AG10803 (cell line): Measurements from ENCODE around the gene SH3RF1.

Source experiments
- DNase-seq: peaks from one replicate; pipeline ENCODE4 v3.0.0; 2010; ENCODE audit warnings: low read depth
- H3K4me3 ChIP-seq: 2 replicates; pipeline ENCODE4 v1.5.1; 2011; ENCODE audit warnings: mild to moderate bottlenecking, low read length, control low read depth
- CTCF ChIP-seq: conservative IDR thresholded peaks from 2 replicates; pipeline ENCODE4 v1.5.1; 2011; ENCODE audit warnings: mild to moderate bottlenecking, low read length, control low read depth, inconsistent platforms

Gene SH3RF1

GRCh38 chr4:169270810-169271691, at the start of gene SH3RF1:
Gene SH3RF1, minus strand, starts transcription at chr4:169270956. Its CDS starts 1,744 bp downstream, at chr4:169269212.
- TF ChIP-seq CTCF: no peak
- peak within 1 kb of the TSS; percentile 86 for H3K4me3 ChIP-seq
- peak; percentile 94 for DNase-seq

GRCh38 chr4:169315530-169316343, 45.0 kb upstream of the SH3RF1 start:
- H3K4me3 ChIP-seq: no peak overlapping the region
- no peak for TF ChIP-seq CTCF
- peak; percentile 35 for DNase-seq

DNA sequence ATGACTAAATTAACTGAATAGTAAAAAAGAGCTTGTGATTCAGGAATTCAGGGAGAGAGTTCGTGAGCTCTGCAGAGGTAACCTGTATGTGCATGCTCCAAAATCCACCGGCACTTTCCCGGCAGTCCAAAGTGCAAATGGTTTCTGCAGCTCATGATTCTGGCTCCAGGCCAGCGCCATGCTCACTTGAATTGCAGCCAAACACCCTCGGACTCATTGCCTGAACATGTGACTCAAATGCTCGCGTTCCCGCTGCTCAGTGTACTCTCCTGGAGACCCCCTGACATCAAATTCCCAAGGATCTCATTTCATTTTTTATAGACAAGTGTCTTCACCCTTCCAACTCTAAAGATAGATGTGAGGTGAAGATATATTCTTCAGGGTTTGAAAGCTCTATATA, 44.1 kb upstream of the SH3RF1 start:
- no peak overlapping the region for H3K4me3 ChIP-seq
- TF ChIP-seq CTCF: no peak
- peak; percentile 25 for DNase-seq

DNA sequence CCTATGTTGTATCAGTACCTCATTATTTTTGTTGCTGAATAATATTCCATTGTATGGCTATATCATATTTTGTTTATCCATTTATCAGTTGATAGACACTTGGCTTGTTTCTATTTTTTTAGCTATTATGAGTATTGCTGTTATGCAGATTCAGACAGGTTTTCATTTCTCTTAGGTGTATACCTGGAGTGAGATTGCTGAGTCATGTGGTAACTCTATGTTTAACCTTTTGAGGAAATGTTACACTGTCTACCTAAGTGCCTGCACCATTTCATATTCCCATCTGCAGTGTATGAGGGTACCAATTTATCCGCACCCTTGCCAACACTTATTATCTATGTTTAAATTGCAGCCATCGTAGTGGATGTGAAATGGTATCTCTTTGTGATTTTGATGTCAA, 43.0 kb upstream of the SH3RF1 start:
- H3K4me3 ChIP-seq: no peak overlapping the region
- DNase-seq: no peak
- no peak for TF ChIP-seq CTCF

DNA sequence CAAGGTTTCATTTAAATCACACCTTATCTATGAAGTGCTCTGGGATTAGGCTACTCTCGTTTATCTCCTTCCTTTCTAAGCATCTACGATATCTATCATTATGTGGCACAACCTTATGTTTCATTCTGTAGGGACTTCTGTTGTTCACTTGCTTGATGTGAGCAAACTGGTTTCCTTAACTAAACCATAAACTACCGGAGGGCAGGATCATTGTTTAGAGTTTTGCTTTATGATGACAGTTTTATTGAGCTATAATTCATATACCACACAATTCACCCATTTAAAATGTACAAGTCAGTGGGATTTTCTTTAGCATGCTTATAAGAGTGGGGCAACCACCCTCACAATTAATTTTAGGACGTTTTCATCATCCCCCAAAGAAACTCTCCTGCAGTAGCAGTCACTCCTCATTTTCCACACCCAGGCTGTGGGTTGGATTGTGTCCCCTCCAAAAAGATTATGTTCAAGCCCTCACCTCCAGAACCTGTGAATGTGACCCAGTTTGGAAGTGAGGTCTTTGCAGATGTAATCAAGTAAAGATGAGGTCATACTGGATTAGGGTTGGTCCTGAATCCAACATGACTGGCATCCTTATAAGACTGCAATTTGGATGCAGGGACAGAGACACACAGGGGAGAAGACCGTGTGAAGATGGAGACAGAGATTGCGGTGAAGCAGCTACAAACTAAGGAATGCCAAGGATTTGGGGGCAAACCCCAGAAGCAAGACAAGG, 42.1 kb upstream of the SH3RF1 start:
- no peak for TF ChIP-seq CTCF
- H3K4me3 ChIP-seq: no peak overlapping the region
- DNase-seq: no peak

DNA sequence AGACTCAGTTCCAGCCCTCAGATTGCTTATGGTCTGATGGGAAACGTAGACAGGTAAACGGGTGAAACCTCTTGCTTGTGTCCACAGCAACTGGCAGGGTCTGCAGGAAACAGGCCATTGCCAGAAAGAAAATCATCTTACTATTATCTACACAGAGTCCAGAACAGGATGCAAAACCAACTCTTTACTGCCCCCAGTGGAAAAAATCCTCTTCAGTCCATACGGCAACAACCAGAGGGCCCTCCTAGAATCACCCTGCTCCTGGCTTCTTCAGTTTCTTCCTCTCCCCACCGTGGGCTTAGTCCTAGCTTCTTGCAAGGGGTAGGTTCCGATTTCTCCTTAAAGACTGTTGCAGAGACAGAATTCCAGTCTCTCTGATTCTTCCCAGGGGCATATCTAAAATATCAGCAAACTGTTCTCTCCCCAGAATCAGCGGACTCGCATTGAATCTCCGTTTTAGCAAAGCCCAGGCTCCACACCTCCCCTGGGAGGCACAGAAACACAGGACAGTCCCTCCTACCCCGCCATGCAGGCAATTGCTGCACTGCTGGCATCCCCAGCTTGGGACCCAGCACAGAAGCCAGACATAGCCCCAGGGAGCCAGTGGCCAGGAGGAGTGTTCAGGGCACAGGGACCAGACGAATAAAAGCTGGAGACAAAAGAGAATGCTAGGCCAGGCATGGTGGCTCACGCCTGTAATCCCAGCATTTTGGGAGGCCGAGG, 41.0 kb upstream of the SH3RF1 start:
- H3K4me3 ChIP-seq: no peak overlapping the region
- peak; percentile 53 for DNase-seq

More for the DNA sequence above, 41.0 kb upstream of the SH3RF1 start:
- peak; percentile 61 for TF ChIP-seq CTCF
